Uterine smooth muscle cell (primary cell): ENCODE measurements around the gene SLC52A1. TPM values are rescaled to one million over a fixed set of nuclear protein-coding genes. Genes with fewer than 3 reads are reported as not detected.

Experiments
- total RNA-seq: library from RNA; depleted of rRNA; stranded (reverse); fragments of >200 nt; gene quantifications from 2 replicates; pipeline ENCODE4 v1.2.3, GENCODE V29; 2014

Gene SLC52A1
- total RNA-seq, result under 0.01 and 0.37 TPM in 2 replicates

DNA sequence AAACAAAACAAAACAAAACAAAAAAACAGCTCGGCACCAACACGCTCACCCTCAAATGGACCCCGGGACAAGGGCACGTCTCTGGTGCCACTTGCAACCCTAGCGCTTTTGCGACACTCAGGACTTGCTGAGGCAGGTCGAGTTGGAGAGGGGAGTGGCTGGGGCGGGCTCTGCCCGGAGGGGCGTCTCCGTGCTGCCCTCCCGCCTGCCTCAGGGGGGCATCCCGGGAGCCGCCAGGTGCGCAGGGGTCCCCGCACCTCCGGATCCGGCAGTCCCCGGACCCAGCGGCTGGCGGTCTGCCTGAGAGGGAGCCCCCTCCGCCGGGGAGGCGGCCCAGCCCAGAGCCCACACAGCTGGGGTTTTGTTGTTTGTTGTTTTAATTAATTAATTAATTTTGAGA is at the start of gene SLC52A1:
Gene SLC52A1, minus strand, starts transcription at position 112 of the 400 bp plus-strand sequence. CDS start 820 bp downstream, outside the sequence.

DNA sequence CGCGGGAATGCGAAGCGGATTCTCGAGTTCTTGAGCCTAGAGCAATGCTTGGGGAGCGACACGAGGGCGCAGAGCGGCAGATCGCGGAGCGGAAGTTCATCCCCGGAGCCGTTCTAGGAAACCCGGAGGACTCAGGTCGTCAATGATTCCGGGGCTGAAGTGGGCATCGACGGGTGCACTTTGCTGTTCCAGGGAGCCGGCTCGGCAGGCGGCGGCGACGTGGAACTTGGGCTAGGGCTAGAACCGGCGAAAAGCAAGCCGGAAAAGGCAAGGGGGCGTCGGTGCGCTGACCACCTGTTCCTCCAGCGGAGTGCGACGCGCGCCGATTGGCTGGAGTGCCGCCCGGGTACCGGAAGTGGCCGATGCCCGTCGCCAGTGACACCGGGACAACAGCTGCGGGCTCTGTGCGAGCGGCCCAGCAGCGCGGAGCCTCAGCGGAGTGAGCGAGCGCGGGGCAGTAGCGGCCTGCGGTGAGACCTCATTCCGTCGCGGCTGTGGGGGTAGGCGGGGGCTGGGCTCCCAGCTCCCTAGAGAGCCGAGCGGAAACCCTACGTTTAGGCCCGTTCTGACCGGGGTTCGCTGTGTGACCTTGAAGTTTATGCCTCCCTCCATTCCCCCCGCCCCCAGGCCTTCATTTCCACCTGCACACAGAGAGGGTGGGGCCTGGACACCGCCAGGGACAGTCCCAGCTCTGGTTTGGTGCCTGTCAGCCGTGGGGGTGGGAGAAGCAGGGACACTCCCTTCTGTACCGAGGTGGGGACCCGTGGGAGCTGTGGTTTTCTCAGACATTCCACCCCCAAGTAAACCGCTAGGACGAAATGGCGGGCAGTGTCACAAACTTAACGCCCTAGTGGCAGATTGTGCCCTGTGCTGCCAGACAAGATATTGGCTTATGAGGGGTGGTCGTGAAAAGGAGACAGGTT is 43.1 kb upstream of the SLC52A1 start, which contains the start of gene ZFP3:
Gene ZFP3, plus strand, starts transcription at position 362 of the 923 bp plus-strand sequence. CDS start 13,038 bp downstream, outside the sequence.

DNA sequence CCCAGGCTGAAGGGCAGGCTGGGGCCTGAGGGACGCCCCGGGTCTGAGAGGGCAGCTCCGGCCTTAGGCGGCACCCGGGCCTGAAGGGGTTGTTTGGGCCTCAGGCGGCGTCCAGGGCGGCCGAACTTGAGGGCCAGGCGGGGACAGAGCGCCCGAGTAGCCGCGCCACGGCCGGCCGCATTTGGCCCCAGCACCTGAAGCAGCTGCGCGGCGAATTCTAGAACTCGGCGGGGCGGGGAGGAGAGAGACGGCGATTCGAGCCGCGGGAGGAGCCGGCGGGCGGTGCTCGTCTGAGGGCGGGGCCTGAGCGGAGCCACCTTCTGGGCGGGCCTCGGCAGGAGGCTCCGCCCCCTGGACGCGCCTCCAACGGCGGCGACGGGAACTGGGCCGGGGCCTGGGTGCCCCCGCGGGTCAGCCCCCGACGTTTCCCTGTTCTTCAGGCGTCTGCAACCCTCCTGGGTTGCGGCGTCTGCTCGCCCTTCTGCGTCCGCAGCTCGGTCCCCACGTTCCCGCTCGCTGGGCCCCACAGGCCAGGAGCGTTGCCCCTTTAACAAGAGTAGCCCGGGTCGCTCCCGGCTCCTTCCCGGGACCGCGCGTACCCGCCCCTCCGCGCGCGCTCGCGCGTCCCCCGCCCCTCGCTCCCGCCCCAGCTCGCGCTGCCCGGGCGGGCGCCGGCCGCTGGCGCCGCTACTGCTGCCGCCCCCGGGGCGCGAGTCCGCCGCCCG is 37.8 kb downstream of the SLC52A1 start, which contains the start of the genes INCA1 and KIF1C:
Gene INCA1, minus strand, starts transcription at position 221 of the 725 bp plus-strand sequence. CDS start 3,085 bp downstream, outside the sequence.
Gene KIF1C, plus strand, starts transcription at position 649 of the 725 bp plus-strand sequence. CDS start 2,297 bp downstream, outside the sequence.

DNA sequence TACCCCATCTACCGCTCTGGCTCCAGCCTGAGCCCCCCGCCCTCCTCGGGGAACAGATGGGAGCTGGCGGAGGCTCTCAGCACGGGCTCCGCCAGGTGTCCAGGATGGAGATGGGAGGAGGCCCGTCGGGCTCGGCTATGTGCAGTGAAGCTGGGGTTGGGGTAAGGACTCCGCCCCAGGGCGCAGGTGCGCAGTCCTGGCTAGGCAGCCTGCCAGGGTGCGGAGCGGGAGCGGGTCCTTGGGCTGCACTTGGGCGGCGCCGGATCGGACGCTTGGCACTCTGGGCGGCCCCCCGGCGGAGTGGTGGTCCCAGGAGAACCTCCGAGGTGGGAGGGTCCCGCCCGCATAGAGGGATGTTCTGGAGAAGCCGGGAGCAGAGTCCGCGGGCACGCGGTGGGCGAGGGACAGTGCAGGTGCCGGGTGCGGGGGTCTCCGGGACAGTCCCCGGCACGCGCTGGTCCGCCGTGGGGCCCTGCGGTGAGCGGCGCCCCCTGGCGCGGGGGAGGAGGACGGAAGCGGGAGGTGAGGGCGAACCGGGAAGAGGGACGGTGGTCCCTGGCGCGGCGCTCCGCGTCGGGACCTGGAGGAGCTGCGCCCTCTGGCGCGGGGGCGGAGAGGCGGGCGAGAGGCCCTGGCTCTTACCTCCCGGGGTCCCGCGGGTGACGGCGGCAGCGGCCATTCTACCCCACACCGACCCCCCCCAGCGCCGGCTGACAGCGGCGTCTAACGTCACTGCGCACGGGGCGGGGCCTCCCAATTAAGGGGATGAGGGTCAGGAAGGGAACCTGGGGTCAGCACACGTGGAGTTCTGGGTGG is 48.1 kb downstream of the SLC52A1 start, which contains the start of gene CAMTA2:
Gene CAMTA2, minus strand, starts transcription at position 725 of the 816 bp plus-strand sequence. CDS start 1,453 bp downstream, outside the sequence.

Other genes with a start within 250 kb of the SLC52A1 start
- 0.11 and 0.12 TPM in 2 replicates for gene VMO1, start 249.1 kb downstream of the SLC52A1 start, total RNA-seq
- not detected in 2 replicates for gene GLTPD2, start 246.5 kb downstream of the SLC52A1 start, total RNA-seq
- 166 and 190 TPM in 2 replicates for gene PSMB6, start 239.3 kb downstream of the SLC52A1 start, total RNA-seq
- gene PLD2, start 228.3 kb downstream of the SLC52A1 start, total RNA-seq, result 10.5 and 16.7 TPM in 2 replicates
- gene MINK1, start 202.1 kb downstream of the SLC52A1 start, total RNA-seq, result 20.0 and 29.7 TPM in 2 replicates
- gene C17orf107, start 135.9 kb downstream of the SLC52A1 start, total RNA-seq, result 1.5 and 8.2 TPM in 2 replicates
- 0.11 and 0.62 TPM in 2 replicates for gene CHRNE, start 132.3 kb downstream of the SLC52A1 start, total RNA-seq
- gene GP1BA, start 103.1 kb downstream of the SLC52A1 start, total RNA-seq, result not detected in 2 replicates
- gene SLC25A11, start 95.4 kb downstream of the SLC52A1 start, total RNA-seq, result 59.5 and 69.3 TPM in 2 replicates
- 13.5 and 14.2 TPM in 2 replicates for gene RNF167, start 95.2 kb downstream of the SLC52A1 start, total RNA-seq
- gene PFN1, start 86.9 kb downstream of the SLC52A1 start, total RNA-seq, result 343 and 788 TPM in 2 replicates
- 1.6 and 1.8 TPM in 2 replicates for gene ENO3, start 84.3 kb downstream of the SLC52A1 start, total RNA-seq
- 53.1 and 59.1 TPM in 2 replicates for gene SPAG7, start 67.6 kb downstream of the SLC52A1 start, total RNA-seq
- gene CAMTA2, start 47.8 kb downstream of the SLC52A1 start, total RNA-seq, result 4.6 and 8.6 TPM in 2 replicates
- 0.11 and 0.37 TPM in 2 replicates for gene INCA1, start 37.9 kb downstream of the SLC52A1 start, total RNA-seq
- 49.6 and 70.5 TPM in 2 replicates for gene KIF1C, start 37.5 kb downstream of the SLC52A1 start, total RNA-seq
- 1.7 and 2.9 TPM in 2 replicates for gene ZFP3, start 43.0 kb upstream of the SLC52A1 start, total RNA-seq
- gene ZNF232, start 76.5 kb upstream of the SLC52A1 start, total RNA-seq, result 7.0 and 7.3 TPM in 2 replicates
- under 0.01 TPM in 2 replicates for gene USP6, start 80.6 kb upstream of the SLC52A1 start, total RNA-seq
- gene ZNF594, start 156.4 kb upstream of the SLC52A1 start, total RNA-seq, result 9.7 and 11.2 TPM in 2 replicates
- not detected in 2 replicates for gene SCIMP, start 199.4 kb upstream of the SLC52A1 start, total RNA-seq
- gene RABEP1, start 246.9 kb upstream of the SLC52A1 start, total RNA-seq, result 77.2 and 90.4 TPM in 2 replicates